Keratinocyte (primary cell): ENCODE measurements around the gene PPOX. TPM values are rescaled to one million over a fixed set of nuclear protein-coding genes. Genes with fewer than 3 reads are reported as not detected.

ENCODE experiments used
- DNase-seq: peaks from one replicate; pipeline ENCODE4 v3.0.0-alpha.2; 2011; ENCODE audit warnings: low read depth, missing footprints, low spot score
- FAIRE-seq: peaks from 2 replicates; lab custom pipeline; 2011; peaks lifted over from hg19 to GRCh38; lab: Jason Lieb, UNC
- H2AFZ ChIP-seq: 2 replicates; pipeline ENCODE4 v1.6.0; 2012; ENCODE audit warnings: low read length, control low read depth, inconsistent platforms; ENCODE audit not compliant: control insufficient read depth
- H3K27ac ChIP-seq: 2 replicates; pipeline ENCODE4 v1.5.1; 2011; ENCODE audit warnings: low read length; ENCODE audit not compliant: control insufficient read depth, insufficient read depth
- H3K27me3 ChIP-seq: 3 replicates; pipeline ENCODE4 v1.6.0; 2011; ENCODE audit warnings: low read length; ENCODE audit not compliant: control insufficient read depth, insufficient read depth; ENCODE audit errors: extremely low read depth
- H3K36me3 ChIP-seq, 2 experiments: 2 replicates in 1 of 2; 3 replicates in 1 of 2; pipeline ENCODE4 v1.5.1; 2011; ENCODE audit warnings: low read length in 2 of 2, mild to moderate bottlenecking in 1 of 2; ENCODE audit not compliant: control insufficient read depth in 2 of 2, insufficient read depth in 2 of 2; ENCODE audit errors: extremely low read depth in 1 of 2
- H3K4me1 ChIP-seq: 3 replicates; pipeline ENCODE4 v1.5.1; 2011; ENCODE audit warnings: low read length; ENCODE audit not compliant: control insufficient read depth, insufficient read depth; ENCODE audit errors: extremely low read depth
- H3K4me2 ChIP-seq: 3 replicates; pipeline ENCODE4 v1.6.0; 2011; ENCODE audit warnings: low read depth, low read length; ENCODE audit not compliant: control insufficient read depth, insufficient read depth; ENCODE audit errors: extremely low read depth
- H3K4me3 ChIP-seq, 3 experiments: fragments of 200-600 bp in 1 of 3; sonication (generic) in 1 of 3; 2 replicates in 2 of 3; 3 replicates in 1 of 3; pipeline ENCODE4 v1.5.1; 2011 to 2016; ENCODE audit warnings: low read length in 3 of 3, mild to moderate bottlenecking in 3 of 3, control low read depth in 2 of 3, inconsistent platforms in 1 of 3, low read depth in 1 of 3, mixed read lengths in 1 of 3, mixed run types in 1 of 3, moderate library complexity in 1 of 3; ENCODE audit not compliant: control insufficient read depth in 2 of 3, insufficient read depth in 2 of 3; ENCODE audit errors: extremely low read depth in 1 of 3
- H3K79me2 ChIP-seq: 2 replicates; pipeline ENCODE4 v1.6.0; 2012; ENCODE audit warnings: low read length; ENCODE audit not compliant: control insufficient read depth, insufficient read depth
- H3K9ac ChIP-seq: 3 replicates; pipeline ENCODE4 v1.6.0; 2011; ENCODE audit warnings: low read length; ENCODE audit not compliant: control insufficient read depth, insufficient read depth; ENCODE audit errors: extremely low read depth
- H3K9me1 ChIP-seq: 3 replicates; pipeline ENCODE4 v1.6.0; 2011; ENCODE audit warnings: low read length; ENCODE audit not compliant: control insufficient read depth, insufficient read depth; ENCODE audit errors: extremely low read depth
- H3K9me3 ChIP-seq: 2 replicates; pipeline ENCODE4 v1.5.1; 2012; ENCODE audit warnings: low read depth, low read length; ENCODE audit not compliant: control insufficient read depth
- H4K20me1 ChIP-seq: 3 replicates; pipeline ENCODE4 v1.6.0; 2011; ENCODE audit warnings: low read length; ENCODE audit not compliant: control insufficient read depth, insufficient read depth; ENCODE audit errors: extremely low read depth
- CTCF ChIP-seq, 3 experiments: IDR thresholded peaks in 1 of 3; conservative IDR thresholded peaks in 1 of 3; optimal IDR thresholded peaks in 1 of 3; 2 replicates in 2 of 3; 3 replicates in 1 of 3; pipeline versions ENCODE3 to v1.5.1; 2011; ENCODE audit warnings: low read length in 3 of 3, mild to moderate bottlenecking in 3 of 3, moderate library complexity in 2 of 3, control low read depth in 1 of 3, inconsistent platforms in 1 of 3; ENCODE audit not compliant: insufficient read depth in 2 of 3; ENCODE audit errors: extremely low read depth in 1 of 3
- EZH2 ChIP-seq: IDR thresholded peaks from one replicate; pipeline ENCODE4 v1.6.1; 2012; ENCODE audit warnings: inconsistent platforms, mild to moderate bottlenecking, low read length, moderate library complexity
- dilution Hi-C: fragments of 300-500 bp; cut with MboI; formaldehyde crosslinking; loops from one replicate; pipeline ENCODE4 v1.7.0; 2020; ENCODE audit warnings: low sequenced_read_pairs; ENCODE audit not compliant: extremely low pct_ligation_motif_present
- polyA plus RNA-seq, 5 experiments: library from polyadenylated mRNA; depleted of rRNA in 3 of 5; stranded (reverse) in 3 of 5; stranded (forward) in 1 of 5; unstranded in 1 of 5; fragments of >200 nt; gene quantifications; 1 replicate in 1 of 5; 2 replicates in 3 of 5; 3 replicates in 1 of 5; pipeline versions ENCODE4 v1.2.1 to v1.2.3, GENCODE V29; 2011 to 2012; ENCODE audit warnings: missing spikeins in 2 of 5, low read depth in 1 of 5, low replicate concordance in 1 of 5

PPOX gene
- polyA plus RNA-seq, 1 donor (not counting 4 experiments of a cell fraction or from before 2014, with no cell fraction given): 17.1 TPM

- no peak for DNase-seq
- Histone ChIP-seq H3K27ac (no peak overlapping the region), H2AFZ (no peak overlapping the region), H3K9me3 (no peaks in the 10 kb centered on the region), H3K4me2 (no peak overlapping the region), H3K9ac (no peak overlapping the region), H3K36me3 (no peaks in the 10 kb centered on the region), H3K79me2 (peaks cover 15% of the 10 kb centered on the region), H3K4me1 (no peaks in the 10 kb centered on the region), H3K27me3 (no peaks in the 10 kb centered on the region), H3K4me3 (no peak overlapping the region), H4K20me1 (no peaks in the 10 kb centered on the region), H3K9me1 (no peaks in the 10 kb centered on the region)
- dilution Hi-C loops: no loop called here
- no peak for TF ChIP-seq CTCF (optimal IDR thresholded peaks at IDR 0.05 in 1 of 3, IDR thresholded peaks at IDR 0.05 in 1 of 3, conservative IDR thresholded peaks at IDR 0.05 in 1 of 3; ENCODE audit: extremely low read depth in 1 of 3, insufficient read depth in 2 of 3, low read length in 3 of 3)
- TF ChIP-seq EZH2: no peak
- no peak for FAIRE-seq
These were observed 28.3 kb upstream of the PPOX start for GRCh38 chr1:161137881-161138280.

GRCh38 chr1:161138431-161138830 lies 27.8 kb upstream of the PPOX start:
- dilution Hi-C loops: no loop called here
- H3K79me2 ChIP-seq: peaks cover 15% of the 10 kb centered on the region
- H3K4me3 ChIP-seq: no peak overlapping the region
- no peaks in the 10 kb centered on the region for H3K9me1 ChIP-seq
- no peaks in the 10 kb centered on the region for H3K27me3 ChIP-seq
- DNase-seq: no peak
- H3K4me1 ChIP-seq: no peaks in the 10 kb centered on the region
- no peak for TF ChIP-seq CTCF (optimal IDR thresholded peaks at IDR 0.05 in 1 of 3, IDR thresholded peaks at IDR 0.05 in 1 of 3, conservative IDR thresholded peaks at IDR 0.05 in 1 of 3; ENCODE audit: extremely low read depth in 1 of 3, insufficient read depth in 2 of 3, low read length in 3 of 3)
- no peak for TF ChIP-seq EZH2
- H3K9ac ChIP-seq: no peak overlapping the region
- H4K20me1 ChIP-seq: no peaks in the 10 kb centered on the region
- H3K9me3 ChIP-seq: no peaks in the 10 kb centered on the region
- no peak overlapping the region for H3K27ac ChIP-seq
- H3K4me2 ChIP-seq: no peak overlapping the region
- H3K36me3 ChIP-seq: no peaks in the 10 kb centered on the region
- FAIRE-seq: no peak
- H2AFZ ChIP-seq: no peak overlapping the region
